ENCODE results near the gene ACAN.

The ACAN gene

DNA sequence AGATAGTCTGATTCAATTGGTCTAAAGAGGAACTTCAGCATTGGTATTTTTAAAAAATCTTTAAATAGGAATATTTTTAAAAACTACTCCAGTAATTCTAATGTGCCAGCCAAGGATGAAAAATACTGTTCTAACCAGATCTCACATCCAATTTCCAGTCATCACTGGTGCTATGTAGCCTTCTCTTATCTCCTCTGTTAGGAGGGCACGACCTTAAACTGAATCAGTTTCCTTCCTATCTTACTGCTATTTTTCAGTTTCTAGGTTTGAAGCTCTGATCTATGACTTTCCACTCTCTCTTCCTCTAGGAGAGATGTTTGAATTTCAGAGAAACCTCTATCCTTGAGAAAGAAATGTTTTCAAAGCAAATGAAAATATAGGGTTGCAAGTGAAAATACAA lies 60.2 kb downstream of the ACAN start:
- WGBS, 2 experiments (ENCODE audit: insufficient coverage in 2 of 2), result 80% methylated on average over 1 of the region's 1 CpG; no CpG with 5 or more reads in 1 of the 2 experiments
- no peaks in the 10 kb centered on the region for H3K36me3 ChIP-seq (ENCODE audit: control insufficient read depth, insufficient read depth, low read length)
- H3K4me3 ChIP-seq (ENCODE audit: extremely low read depth, insufficient read depth, low read length, poor library complexity, severe bottlenecking), result no peak overlapping the region
- no peaks in the 10 kb centered on the region for H3K9me3 ChIP-seq (ENCODE audit: control insufficient read depth, low read length)
- no peak overlapping the region for H3K27ac ChIP-seq (ENCODE audit: low read depth, low read length, severe bottlenecking)
- H3K4me1 ChIP-seq (ENCODE audit: control insufficient read depth, insufficient read depth, low read length, poor library complexity, severe bottlenecking), result no peaks in the 10 kb centered on the region

DNA sequence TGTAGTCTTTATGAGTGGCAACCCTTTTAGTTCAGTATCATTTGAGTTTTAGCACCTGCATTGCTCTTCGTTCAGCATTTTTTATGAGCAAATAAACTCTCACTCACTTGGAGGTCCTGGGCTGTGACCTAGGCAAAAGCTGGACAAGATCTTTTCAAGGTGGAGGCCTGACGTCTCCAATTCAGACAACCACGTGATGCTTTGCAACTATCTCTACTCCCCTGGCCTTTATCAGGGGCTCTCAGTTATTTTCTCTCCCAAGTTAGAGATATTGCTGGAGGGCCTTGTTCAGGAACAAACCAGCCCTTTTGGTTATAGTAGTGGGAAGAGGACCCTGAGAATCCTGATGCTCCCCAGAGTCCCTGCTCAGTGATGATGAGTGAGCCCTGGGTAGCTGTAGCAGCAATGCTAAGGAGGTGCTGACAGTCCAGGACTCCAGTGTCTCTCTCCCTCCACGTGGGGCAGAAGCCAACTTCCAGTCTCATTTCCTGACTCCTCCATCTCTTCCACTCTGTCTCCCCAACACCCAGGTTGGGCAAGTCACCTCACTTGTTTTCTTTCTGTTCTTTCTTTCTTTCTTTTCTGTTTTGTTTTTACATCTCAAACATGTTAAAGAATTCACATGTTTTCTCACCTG lies 61.7 kb downstream of the ACAN start:
- Histone ChIP-seq H3K9me3 (ENCODE audit: control insufficient read depth, low read length) (no peaks in the 10 kb centered on the region), H3K4me3 (ENCODE audit: extremely low read depth, insufficient read depth, low read length, poor library complexity, severe bottlenecking) (no peak overlapping the region), H3K27ac (ENCODE audit: low read depth, low read length, severe bottlenecking) (no peak overlapping the region), H3K4me1 (ENCODE audit: control insufficient read depth, insufficient read depth, low read length, poor library complexity, severe bottlenecking) (no peaks in the 10 kb centered on the region), H3K36me3 (ENCODE audit: control insufficient read depth, insufficient read depth, low read length) (no peaks in the 10 kb centered on the region)
- WGBS, 2 experiments (ENCODE audit: insufficient coverage in 2 of 2), result 89 to 92% methylated on average over 2 to 4 of the region's 4 CpGs

DNA sequence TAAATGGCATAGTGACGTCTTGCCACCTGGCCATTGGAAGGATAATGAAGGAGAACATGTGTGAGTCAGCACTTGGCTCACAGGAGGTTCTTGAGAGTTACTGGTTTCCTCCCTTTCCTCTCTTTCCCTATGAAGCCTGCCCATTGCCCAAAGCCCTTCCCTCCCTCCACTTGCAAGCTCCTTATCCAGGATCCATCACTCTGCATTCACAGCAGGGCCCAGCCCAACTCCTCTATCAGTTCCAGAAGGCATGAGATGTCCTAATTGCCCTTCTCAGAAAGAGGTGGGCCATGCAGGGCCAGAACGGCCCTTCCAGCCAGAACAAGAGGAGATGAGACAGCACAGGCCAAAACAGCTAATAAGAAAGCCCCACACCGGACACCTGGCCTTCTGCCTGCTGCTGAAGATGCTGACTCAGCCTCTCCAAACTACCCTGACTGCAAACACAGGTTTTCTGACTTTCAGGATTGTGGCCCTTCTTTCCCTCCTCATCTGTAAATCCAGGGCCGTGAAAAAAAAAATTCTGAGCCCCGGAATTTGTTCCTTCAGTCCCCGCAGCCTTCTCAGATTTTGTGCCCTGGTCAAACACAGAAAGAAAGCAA lies 62.4 kb downstream of the ACAN start:
- Histone ChIP-seq H3K9me3 (ENCODE audit: control insufficient read depth, low read length) (no peaks in the 10 kb centered on the region), H3K27ac (ENCODE audit: low read depth, low read length, severe bottlenecking) (no peak overlapping the region), H3K36me3 (ENCODE audit: control insufficient read depth, insufficient read depth, low read length) (no peaks in the 10 kb centered on the region), H3K4me1 (ENCODE audit: control insufficient read depth, insufficient read depth, low read length, poor library complexity, severe bottlenecking) (no peaks in the 10 kb centered on the region), H3K4me3 (ENCODE audit: extremely low read depth, insufficient read depth, low read length, poor library complexity, severe bottlenecking) (no peak overlapping the region)
- WGBS, 2 experiments (ENCODE audit: insufficient coverage in 2 of 2), result 87 to 93% methylated on average over 4 to 5 of the region's 6 CpGs

GRCh38 chr15:88866295-88866881 lies 63.2 kb downstream of the ACAN start:
- no peak overlapping the region for H3K27ac ChIP-seq (ENCODE audit: low read depth, low read length, severe bottlenecking)
- no peaks in the 10 kb centered on the region for H3K9me3 ChIP-seq (ENCODE audit: control insufficient read depth, low read length)
- H3K36me3 ChIP-seq (ENCODE audit: control insufficient read depth, insufficient read depth, low read length), result no peaks in the 10 kb centered on the region
- 93 to 94% methylated on average over 9 of the region's 10 CpGs for WGBS, 2 experiments (ENCODE audit: insufficient coverage in 2 of 2)
- no peak overlapping the region for H3K4me3 ChIP-seq (ENCODE audit: extremely low read depth, insufficient read depth, low read length, poor library complexity, severe bottlenecking)
- no peaks in the 10 kb centered on the region for H3K4me1 ChIP-seq (ENCODE audit: control insufficient read depth, insufficient read depth, low read length, poor library complexity, severe bottlenecking)

DNA sequence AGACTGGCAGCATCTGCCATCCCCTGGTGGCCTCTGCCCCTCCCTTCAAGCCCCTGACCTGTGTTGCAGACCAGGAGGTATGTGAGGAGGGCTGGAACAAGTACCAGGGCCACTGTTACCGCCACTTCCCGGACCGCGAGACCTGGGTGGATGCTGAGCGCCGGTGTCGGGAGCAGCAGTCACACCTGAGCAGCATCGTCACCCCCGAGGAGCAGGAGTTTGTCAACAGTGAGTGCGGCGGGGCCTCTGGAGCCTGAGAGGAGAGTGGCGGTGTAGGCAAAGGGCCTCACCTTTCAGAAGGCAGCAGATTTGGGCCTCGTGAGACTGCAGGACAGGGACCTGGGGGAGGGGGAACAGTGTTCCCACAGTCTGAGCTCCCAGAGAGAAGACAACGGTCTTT lies 68.1 kb downstream of the ACAN start:
- 92 to 93% methylated on average over 14 of the region's 14 CpGs for WGBS, 2 experiments (ENCODE audit: insufficient coverage in 2 of 2)
- Histone ChIP-seq H3K9me3 (ENCODE audit: control insufficient read depth, low read length) (no peaks in the 10 kb centered on the region), H3K4me1 (ENCODE audit: control insufficient read depth, insufficient read depth, low read length, poor library complexity, severe bottlenecking) (no peaks in the 10 kb centered on the region), H3K36me3 (ENCODE audit: control insufficient read depth, insufficient read depth, low read length) (no peaks in the 10 kb centered on the region), H3K4me3 (ENCODE audit: extremely low read depth, insufficient read depth, low read length, poor library complexity, severe bottlenecking) (no peak overlapping the region), H3K27ac (ENCODE audit: low read depth, low read length, severe bottlenecking) (no peak overlapping the region)

DNA sequence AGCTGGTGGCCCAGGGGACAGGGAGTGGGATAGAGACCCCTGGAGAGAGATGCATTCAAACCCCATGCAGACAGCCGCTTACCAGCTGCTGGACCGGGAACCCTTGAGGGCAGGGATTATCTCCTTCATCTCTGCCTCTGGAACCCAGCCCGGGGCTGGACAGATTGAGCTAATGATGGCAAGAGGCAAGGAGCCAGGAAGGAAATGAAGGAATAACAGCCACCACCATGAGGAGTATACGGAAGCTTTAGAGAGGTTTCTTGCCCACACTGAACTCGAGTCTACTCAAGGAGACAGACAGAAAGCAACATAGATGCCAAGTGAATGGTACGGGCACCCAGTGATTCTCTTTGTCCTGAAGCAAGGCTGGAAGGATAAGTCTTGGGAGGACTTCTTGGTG lies 68.9 kb downstream of the ACAN start:
- Histone ChIP-seq H3K9me3 (ENCODE audit: control insufficient read depth, low read length) (no peaks in the 10 kb centered on the region), H3K27ac (ENCODE audit: low read depth, low read length, severe bottlenecking) (no peak overlapping the region), H3K4me3 (ENCODE audit: extremely low read depth, insufficient read depth, low read length, poor library complexity, severe bottlenecking) (no peak overlapping the region), H3K36me3 (ENCODE audit: control insufficient read depth, insufficient read depth, low read length) (no peaks in the 10 kb centered on the region), H3K4me1 (ENCODE audit: control insufficient read depth, insufficient read depth, low read length, poor library complexity, severe bottlenecking) (no peaks in the 10 kb centered on the region)
- 85 to 90% methylated on average over 5 to 6 of the region's 6 CpGs for WGBS, 2 experiments (ENCODE audit: insufficient coverage in 2 of 2)

DNA sequence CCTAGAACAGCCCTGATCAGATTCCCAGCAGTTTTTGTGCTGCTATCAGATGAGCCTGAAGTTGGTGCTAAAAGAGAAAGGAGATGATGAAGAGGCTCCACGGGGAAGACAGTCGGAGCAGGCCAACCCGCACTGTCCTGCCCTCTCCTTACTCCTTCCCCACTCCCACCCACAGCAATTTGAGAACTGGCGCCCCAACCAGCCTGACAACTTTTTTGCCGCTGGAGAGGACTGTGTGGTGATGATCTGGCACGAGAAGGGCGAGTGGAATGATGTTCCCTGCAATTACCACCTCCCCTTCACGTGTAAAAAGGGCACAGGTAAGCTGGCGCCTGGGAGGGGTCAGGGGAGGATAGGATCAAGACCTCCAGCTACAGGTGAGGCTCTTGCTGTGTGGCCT lies 69.5 kb downstream of the ACAN start:
- no peaks in the 10 kb centered on the region for H3K4me1 ChIP-seq (ENCODE audit: control insufficient read depth, insufficient read depth, low read length, poor library complexity, severe bottlenecking)
- no peak overlapping the region for H3K4me3 ChIP-seq (ENCODE audit: extremely low read depth, insufficient read depth, low read length, poor library complexity, severe bottlenecking)
- WGBS, 2 experiments (ENCODE audit: insufficient coverage in 2 of 2), result 100% methylated on average over 2 of the region's 9 CpGs; no CpG with 5 or more reads in 1 of the 2 experiments
- H3K9me3 ChIP-seq (ENCODE audit: control insufficient read depth, low read length), result no peaks in the 10 kb centered on the region
- no peaks in the 10 kb centered on the region for H3K36me3 ChIP-seq (ENCODE audit: control insufficient read depth, insufficient read depth, low read length)
- no peak overlapping the region for H3K27ac ChIP-seq (ENCODE audit: low read depth, low read length, severe bottlenecking)

DNA sequence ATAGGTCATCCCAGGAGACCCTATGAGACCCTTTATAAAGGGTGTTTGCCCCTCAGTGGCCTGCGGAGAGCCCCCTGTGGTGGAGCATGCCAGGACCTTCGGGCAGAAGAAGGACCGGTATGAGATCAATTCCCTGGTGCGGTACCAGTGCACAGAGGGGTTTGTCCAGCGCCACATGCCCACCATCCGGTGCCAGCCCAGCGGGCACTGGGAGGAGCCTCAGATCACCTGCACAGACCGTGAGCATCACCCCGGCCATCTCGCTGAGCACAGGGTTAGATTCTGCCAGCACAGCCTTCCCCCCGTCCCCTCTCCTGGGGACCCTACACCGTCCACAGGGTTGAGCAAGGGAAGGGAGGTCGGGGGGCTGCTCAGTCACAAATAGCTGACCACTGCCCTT lies 70.5 kb downstream of the ACAN start:
- no peaks in the 10 kb centered on the region for H3K36me3 ChIP-seq (ENCODE audit: control insufficient read depth, insufficient read depth, low read length)
- H3K4me3 ChIP-seq (ENCODE audit: extremely low read depth, insufficient read depth, low read length, poor library complexity, severe bottlenecking), result no peak overlapping the region
- H3K27ac ChIP-seq (ENCODE audit: low read depth, low read length, severe bottlenecking), result no peak overlapping the region
- H3K9me3 ChIP-seq (ENCODE audit: control insufficient read depth, low read length), result no peaks in the 10 kb centered on the region
- no peaks in the 10 kb centered on the region for H3K4me1 ChIP-seq (ENCODE audit: control insufficient read depth, insufficient read depth, low read length, poor library complexity, severe bottlenecking)
- 91 to 92% methylated on average over 7 to 10 of the region's 13 CpGs for WGBS, 2 experiments (ENCODE audit: insufficient coverage in 2 of 2)

DNA sequence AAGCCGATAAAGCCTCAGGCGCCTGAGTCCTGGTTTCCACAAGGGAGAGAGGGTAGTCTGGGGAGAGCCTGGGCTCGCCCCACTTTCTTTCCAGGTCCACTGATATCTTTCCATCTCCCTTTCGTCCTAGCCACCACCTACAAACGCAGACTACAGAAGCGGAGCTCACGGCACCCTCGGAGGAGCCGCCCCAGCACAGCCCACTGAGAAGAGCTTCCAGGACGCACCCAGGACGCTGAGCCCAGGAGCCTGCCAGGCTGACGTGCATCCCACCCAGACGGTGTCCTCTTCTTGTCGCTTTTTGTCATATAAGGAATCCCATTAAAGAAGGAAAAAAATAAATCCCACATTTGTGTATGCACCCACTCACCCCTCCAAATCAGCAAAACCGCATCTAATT lies 71.0 kb downstream of the ACAN start:
- H3K9me3 ChIP-seq (ENCODE audit: control insufficient read depth, low read length), result no peaks in the 10 kb centered on the region
- 93 to 94% methylated on average over 7 to 11 of the region's 15 CpGs for WGBS, 2 experiments (ENCODE audit: insufficient coverage in 2 of 2)
- no peak overlapping the region for H3K27ac ChIP-seq (ENCODE audit: low read depth, low read length, severe bottlenecking)
- H3K4me3 ChIP-seq (ENCODE audit: extremely low read depth, insufficient read depth, low read length, poor library complexity, severe bottlenecking), result no peak overlapping the region
- H3K36me3 ChIP-seq (ENCODE audit: control insufficient read depth, insufficient read depth, low read length), result no peaks in the 10 kb centered on the region
- no peaks in the 10 kb centered on the region for H3K4me1 ChIP-seq (ENCODE audit: control insufficient read depth, insufficient read depth, low read length, poor library complexity, severe bottlenecking)

GRCh38 chr15:88874684-88875083 lies 71.4 kb downstream of the ACAN start:
- Histone ChIP-seq H3K27ac (ENCODE audit: low read depth, low read length, severe bottlenecking) (no peak overlapping the region), H3K9me3 (ENCODE audit: control insufficient read depth, low read length) (no peaks in the 10 kb centered on the region), H3K4me1 (ENCODE audit: control insufficient read depth, insufficient read depth, low read length, poor library complexity, severe bottlenecking) (no peaks in the 10 kb centered on the region), H3K4me3 (ENCODE audit: extremely low read depth, insufficient read depth, low read length, poor library complexity, severe bottlenecking) (no peak overlapping the region), H3K36me3 (ENCODE audit: control insufficient read depth, insufficient read depth, low read length) (no peaks in the 10 kb centered on the region)
- WGBS, 2 experiments (ENCODE audit: insufficient coverage in 2 of 2), result 57 to 68% methylated on average over 4 of the region's 6 CpGs

DNA sequence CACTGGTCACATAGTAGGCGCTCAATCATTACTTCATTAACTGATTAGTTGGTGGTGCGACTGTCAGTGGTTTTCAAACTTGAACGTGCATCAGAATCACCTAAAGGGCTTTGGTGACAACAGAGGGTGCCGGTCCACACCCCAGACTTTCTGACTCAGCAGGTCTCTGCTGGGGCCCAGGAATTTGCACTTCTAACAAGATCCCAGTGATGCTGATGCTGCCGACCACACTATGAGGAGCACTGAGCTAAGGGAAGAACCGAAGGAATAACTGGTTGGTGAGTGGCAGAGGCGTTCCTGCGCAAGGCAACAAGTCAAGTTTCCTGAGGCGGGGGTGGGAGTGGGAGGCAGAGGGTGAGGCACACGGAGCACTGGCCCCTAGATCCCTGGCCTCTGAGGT lies 73.3 kb downstream of the ACAN start:
- H3K9me3 ChIP-seq (ENCODE audit: control insufficient read depth, low read length), result no peaks in the 10 kb centered on the region
- H3K4me3 ChIP-seq (ENCODE audit: extremely low read depth, insufficient read depth, low read length, poor library complexity, severe bottlenecking), result no peak overlapping the region
- WGBS, 2 experiments (ENCODE audit: insufficient coverage in 2 of 2), result 83 to 88% methylated on average over 9 of the region's 10 CpGs
- H3K27ac ChIP-seq (ENCODE audit: low read depth, low read length, severe bottlenecking), result no peak overlapping the region
- no peaks in the 10 kb centered on the region for H3K4me1 ChIP-seq (ENCODE audit: control insufficient read depth, insufficient read depth, low read length, poor library complexity, severe bottlenecking)
- H3K36me3 ChIP-seq (ENCODE audit: control insufficient read depth, insufficient read depth, low read length), result no peaks in the 10 kb centered on the region
